Left renal cortex interstitium (tissue), 4 donors: ENCODE data around the gene MAN2A2. TPM values are rescaled to one million over a fixed set of nuclear protein-coding genes. Genes with fewer than 3 reads are reported as not detected.
A peak's percentile ranks its signal among the peaks of the same experiment; 100 is the strongest.

Experiments used
- DNase-seq, 4 donors: peaks; one replicate each; pipeline ENCODE4 v3.0.0-alpha.2; 2013; ENCODE audit warnings: low read depth in 4 of 4, low spot score in 2 of 4, missing footprints in 1 of 4
- polyA plus RNA-seq, 4 donors: library from polyadenylated mRNA; unstranded; fragments of 120-200 nt; gene quantifications; one replicate each; pipeline ENCODE4 v1.2.1, GENCODE V29; 2013; ENCODE audit not compliant: insufficient read length in 4 of 4

Gene MAN2A2
- polyA plus RNA-seq, 4 donors: 35.7 to 67.2 (median 50.2) TPM

DNA sequence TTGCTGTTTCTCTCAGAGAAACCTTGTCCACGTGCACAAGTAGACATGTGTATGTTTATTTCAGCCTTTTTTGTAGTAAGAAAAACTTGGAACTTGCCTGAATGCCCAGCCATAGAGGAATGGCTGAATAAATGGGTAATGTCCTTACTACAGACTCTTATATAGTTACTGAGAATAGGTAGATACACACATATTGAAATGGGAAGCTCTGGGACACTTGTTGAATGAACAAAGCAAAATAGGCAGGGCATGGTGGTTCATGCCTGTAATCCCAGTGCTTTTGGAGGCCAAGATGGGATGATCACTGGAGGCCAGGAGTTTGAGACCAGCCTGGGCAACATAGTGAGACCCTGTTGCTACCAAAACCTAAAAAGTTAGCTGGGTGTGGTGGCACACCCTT is 33.7 kb downstream of the MAN2A2 start:
- DNase-seq: no peak

DNA sequence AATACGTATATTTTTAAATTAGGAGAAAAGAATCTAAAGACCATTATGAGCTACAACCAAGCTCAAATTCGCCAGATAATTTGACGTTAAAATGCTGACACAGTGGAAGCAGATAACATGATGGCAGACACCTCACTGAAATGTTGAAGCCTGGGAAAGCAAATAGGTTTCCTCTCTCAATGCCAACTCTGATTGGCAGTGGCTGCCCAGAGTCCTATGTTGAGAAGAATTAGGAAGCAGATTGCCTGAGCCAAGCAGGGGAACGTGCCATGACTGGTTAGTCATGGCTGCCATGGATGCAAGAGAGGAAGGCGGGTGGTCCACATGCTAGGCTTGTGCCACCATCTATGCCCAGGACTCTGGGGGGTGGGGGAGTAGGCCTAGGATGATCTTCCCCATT is 35.2 kb downstream of the MAN2A2 start:
- DNase-seq: no peak

- DNase-seq: no peak
Measured at GRCh38 chr15:90939756-90940155, 36.7 kb downstream of the MAN2A2 start.

GRCh38 chr15:90941038-90941437 is 37.9 kb downstream of the MAN2A2 start:
- DNase-seq: no peak

DNA sequence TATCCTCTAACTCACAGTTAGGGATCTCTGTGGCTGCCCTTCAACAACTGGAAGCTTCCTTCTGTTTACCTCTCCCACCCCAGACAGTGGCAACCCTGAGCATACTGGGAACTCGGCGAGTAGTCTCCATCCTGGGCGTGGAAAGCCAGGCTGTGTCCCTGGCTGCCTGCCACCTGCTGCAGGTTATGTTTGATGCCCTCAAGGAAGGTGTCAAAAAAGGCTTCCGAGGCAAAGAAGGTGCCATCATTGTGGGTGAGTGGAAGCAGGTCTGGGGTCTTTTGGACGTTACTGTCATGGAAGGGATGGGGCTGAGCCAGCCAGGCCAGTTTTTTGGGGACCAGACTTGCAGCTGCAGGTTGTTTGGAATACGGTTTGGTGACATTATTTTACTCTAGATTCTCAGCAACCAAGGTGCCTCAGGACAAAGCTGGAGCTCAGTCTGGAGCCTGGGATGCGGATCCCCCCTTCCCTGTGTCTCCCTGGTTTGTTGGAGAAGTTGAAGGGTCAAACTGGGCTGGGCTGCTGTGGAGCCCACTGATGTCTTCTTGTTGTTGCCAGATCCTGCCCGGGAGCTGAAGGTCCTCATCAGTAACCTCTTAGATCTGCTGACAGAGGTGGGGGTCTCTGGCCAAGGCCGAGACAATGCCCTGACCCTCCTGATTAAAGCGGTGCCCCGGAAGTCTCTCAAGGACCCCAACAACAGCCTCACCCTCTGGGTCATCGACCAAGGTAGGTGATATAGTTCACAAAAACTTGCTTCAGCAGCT is 39.4 kb downstream of the MAN2A2 start:
- no peak for DNase-seq

- no peak for DNase-seq
Measured at GRCh38 chr15:90945091-90945490, 42.0 kb downstream of the MAN2A2 start.

DNA sequence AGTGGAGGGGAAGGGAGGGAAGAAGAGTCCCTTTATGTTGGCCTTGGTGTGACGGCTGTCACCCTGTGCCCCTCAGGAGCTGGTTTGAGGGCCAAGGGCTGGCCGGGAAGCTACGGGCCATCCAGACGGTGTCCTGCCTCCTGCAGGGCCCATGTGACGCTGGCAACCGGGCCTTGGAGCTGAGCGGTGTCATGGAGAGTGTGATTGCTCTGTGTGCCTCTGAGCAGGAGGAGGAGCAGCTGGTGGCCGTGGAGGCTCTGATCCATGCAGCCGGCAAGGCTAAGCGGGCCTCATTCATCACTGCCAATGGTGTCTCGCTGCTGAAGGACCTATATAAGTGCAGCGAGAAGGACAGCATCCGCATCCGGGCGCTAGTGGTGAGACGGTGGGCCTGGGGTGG is 43.4 kb downstream of the MAN2A2 start:
- no peak for DNase-seq

DNA sequence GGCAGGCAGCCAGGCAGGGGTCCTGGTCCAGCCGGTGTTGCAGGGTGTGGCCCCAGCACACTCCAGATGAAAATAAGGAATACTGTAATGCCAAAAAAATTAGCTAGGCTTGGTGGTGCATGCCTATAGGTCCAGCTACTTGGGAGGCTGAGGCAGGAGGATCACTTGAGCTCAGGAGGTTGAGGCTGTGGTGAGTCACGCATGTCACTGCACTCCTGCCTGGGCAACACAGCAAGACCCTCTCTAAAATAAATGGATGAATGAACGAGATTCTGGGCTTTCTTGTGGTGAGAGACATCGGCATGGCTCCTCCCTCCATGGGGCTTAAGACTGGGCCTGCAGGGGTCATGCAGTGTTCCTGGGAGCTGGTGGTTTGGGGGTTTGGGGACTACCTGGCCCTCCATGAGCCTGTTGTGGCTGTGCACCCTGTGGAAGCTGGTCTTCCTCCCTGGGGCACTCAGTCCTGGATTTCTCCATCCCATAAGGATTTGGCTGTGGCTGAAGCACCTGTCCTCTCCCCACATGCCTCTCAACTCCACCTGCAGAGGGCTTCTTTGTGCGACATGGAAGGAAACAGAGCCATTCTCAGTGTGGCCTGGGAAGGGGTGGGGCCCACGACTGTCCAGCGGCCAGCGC is 44.0 kb downstream of the MAN2A2 start:
- no peak for DNase-seq

- no peak for DNase-seq
Measured at GRCh38 chr15:90947577-90948357, 44.7 kb downstream of the MAN2A2 start.

GRCh38 chr15:90948506-90948905 is 45.4 kb downstream of the MAN2A2 start:
- DNase-seq: no peak

GRCh38 chr15:90949979-90950675 is 47.0 kb downstream of the MAN2A2 start:
- no peak for DNase-seq

GRCh38 chr15:90950676-90951075 is 47.6 kb downstream of the MAN2A2 start:
- no peak for DNase-seq

GRCh38 chr15:90952901-90953677 is 50.0 kb downstream of the MAN2A2 start:
- no peak for DNase-seq

- DNase-seq: no peak
Measured at GRCh38 chr15:90953947-90954711, 51.0 kb downstream of the MAN2A2 start.

GRCh38 chr15:90954712-90955623 is 51.9 kb downstream of the MAN2A2 start, which contains the start of gene RCCD1:
RCCD1 (plus strand) TSS chr15:90954884; CDS start chr15:90956735, 1,851 bp downstream.
- peak in 3 of 4 donors; percentile 76 to 91 (median 82) for DNase-seq

- DNase-seq: no peak
Measured at GRCh38 chr15:90955624-90956273, 52.6 kb downstream of the MAN2A2 start.

DNA sequence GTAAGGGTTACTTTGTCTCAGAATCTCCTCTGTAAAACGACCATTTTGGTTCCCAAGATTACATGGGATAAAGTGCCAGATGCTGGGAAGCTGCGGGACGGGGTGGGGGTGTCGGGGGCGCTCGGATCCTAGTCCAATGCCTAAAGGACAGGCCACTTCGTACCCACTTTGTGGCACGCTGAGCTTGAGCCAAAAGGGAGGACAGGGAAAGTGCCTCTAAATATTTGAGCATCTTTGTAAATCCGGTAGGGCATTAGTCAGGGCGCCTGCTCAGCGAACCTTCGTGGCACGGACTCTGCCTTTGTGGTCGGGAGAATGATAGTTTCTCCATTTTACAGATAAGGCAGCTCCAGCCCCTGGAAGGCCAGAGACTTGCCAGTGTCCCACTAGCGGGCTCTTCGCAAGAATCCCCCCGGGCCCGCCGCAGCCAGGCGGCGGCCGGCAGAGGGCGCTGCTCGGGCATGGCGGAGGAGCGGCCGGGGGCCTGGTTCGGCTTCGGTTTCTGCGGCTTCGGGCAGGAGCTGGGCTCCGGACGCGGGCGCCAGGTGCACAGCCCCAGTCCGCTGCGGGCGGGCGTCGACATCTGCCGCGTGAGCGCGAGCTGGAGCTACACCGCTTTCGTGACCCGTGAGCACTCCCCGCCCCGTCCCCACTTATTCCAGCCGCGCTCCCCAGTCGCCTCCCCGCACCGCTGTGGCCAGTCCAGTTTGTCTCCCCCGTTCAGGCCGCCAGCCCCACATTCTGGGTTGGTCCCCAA is 53.4 kb downstream of the MAN2A2 start:
- DNase-seq: peak in 3 of 4 donors; percentile 48 to 72 (median 55)
